G401.6 (cell line): ENCODE results near the gene EML6.
"Not testable (repeated sequence)": the region's sequence is repeated elsewhere in the genome, so short reads cannot be mapped to it uniquely, and the experiment has no call there.

ENCODE experiments used
- FAIRE-seq: peaks from 2 replicates; lab custom pipeline; 2012; peaks lifted over from hg19 to GRCh38; lab: Jason Lieb, UNC

Gene EML6

DNA sequence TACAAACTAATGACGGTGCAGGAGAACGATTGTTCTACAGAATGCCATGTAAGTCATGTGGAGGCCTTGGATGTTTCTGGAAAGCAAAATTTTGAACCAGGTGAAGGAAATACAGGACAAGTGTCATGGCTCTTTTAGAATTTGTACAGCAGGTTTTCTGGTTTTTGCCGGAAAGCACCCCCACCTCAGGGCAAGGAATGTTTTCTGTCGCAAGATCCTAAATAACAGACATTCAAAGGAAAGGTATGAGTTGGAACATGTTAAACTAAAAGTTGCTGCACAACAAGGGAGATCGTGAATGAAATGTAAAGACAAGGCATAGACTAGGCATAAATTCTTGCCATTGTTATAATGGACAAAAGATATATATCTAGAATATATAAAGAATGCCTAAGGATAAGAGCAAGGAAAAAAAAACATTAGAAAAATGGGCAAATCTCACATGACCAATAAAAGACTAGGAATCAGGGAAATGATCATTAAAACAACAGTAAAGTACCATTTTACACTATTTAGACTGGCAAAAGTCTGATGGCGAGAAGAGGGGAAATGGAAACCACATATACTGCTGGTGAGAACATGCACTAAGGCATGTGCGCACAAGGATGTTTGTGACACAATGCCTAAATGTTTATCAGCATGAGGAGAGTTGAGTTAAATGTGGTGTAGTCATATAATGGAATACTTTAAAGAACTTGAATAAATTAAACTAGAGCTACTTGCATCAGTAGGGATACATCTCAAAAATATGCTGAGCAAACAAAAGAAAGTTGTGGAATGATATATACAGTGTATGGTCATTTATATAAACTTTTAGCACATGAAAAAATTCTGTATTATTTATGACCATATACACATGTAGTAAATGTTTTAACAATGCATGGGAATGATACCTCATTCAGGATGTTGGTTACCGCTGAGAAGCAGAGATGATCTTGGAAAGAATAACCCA, 127.0 kb downstream of the EML6 start:
- no peak for FAIRE-seq

DNA sequence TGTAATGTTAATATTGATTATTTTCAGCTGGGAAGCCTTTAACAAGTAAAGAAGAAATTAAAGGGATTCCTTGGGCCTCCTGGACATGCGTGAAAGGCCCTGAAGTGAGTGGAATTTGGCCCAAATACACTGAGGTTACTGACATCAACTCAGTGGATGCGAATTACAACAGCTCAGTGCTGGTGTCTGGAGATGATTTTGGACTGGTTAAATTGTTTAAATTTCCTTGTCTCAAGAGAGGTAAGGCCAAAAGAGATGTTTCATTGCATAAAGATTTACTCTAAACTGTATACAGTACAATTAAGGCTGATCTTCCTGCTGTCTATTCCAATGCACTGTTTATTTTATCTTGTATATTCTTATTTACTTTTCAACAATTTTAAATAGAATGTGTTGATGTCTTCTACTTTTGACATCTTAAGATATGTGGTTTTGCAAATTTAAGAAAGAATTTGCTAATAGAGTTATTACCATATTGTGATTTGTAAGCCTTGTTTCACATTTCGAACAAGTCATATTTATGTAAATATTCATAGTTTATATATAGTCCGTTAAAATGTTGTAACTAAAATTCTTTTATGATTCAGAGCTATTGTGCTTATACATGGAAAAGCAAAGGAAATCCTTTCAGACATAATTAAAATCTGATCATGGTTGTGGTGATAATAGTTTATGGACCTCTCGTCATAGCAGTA, 130.3 kb downstream of the EML6 start:
- peak; percentile 33 for FAIRE-seq

DNA sequence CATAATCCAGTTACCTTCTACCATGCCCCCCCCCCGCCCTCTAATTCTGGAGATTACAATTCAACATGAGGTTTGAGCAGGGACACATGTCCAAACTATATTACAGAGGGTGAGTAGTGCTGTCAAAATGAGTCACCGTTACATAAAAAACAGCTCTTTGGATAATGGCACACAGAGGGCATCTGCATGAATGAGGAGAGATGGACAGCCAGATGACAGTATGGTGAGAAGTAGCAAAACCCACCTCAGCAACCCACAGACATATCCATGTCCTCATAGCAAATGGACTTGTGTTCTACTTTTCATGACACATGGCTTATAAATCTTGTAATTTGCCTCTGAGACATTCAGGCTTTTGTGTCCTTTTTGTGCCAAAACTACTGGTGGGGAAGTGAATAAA, 132.0 kb downstream of the EML6 start:
- FAIRE-seq, result no peak

DNA sequence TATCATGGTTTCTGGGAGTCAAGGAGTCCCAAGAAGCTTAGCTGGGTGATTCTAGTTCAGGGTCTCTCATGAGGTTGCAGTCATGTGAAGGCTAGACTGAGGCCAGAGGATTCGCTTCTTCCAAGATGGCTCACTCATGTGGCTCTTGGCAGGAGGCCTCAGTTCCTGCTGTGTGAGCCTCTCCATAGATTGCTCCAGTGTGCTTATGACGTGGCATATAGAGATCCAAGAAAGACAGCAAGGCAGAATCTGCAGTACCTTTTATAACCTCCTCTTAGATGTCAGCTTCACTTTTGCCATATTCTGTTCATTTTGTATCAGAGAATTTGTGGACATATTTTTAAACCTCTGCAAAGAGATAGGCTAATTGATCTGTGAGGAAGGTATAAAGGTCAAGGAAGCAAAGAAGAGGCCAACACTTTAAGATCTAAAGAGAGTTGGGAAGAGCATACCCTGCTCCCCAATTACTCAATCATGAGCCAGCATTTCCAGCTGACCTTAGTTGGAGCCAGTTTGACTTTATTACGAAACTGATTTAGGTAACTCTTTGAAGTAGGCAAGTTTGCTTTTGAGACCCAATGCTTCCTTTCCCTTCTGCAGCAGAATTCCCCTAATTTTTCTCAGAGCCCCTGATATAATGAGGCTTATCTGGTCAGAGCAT, 134.7 kb downstream of the EML6 start:
- no peak for FAIRE-seq

DNA sequence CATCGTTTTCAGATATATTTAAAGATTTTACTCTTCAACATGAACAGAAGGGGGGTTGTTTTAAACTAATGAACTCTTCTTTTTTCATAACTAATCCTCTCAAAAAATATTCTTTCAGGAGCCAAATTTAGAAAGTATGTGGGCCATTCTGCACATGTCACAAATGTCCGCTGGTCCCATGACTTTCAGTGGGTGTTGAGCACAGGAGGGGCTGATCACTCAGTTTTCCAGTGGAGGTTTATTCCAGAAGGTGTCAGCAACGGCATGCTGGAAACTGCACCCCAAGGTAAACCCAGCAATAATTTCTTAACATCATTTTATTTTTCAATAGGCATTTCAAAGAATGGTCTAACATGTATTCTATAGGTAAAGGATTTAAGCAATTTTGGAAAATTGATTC, 136.0 kb downstream of the EML6 start:
- FAIRE-seq, result no peak

DNA sequence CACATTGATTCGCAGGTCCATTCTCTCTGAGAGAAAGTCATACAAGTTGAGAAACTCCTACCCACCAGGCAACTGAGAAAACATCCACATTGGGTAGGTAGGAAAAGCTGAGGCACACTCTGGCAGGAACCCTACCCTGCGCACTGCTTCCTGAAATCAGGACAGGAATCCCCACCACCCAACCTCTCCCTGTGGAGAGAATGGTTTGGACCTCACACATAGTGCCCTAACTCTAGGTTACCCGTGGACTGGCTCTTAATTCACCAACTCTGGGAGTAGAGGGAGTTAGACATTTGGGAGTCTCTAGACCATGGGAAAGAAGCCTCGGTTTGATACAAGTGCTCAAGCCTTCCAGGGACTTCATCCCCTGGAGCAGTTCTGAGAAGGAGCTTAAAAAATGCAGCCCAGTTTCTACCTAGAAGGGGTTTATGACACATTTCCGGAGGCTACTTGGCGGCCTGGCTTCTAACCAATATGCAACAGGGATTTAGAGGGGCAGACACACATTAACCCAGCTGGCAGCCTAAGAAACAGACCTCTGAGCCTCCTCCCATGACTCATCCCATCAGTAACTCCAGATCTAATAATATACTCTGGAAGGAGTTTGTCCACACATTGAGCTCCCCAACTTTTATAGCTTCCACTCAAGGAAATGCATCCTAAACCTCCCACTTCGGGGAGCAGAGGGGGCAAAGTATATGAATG, 136.7 kb downstream of the EML6 start:
- FAIRE-seq, result no peak

DNA sequence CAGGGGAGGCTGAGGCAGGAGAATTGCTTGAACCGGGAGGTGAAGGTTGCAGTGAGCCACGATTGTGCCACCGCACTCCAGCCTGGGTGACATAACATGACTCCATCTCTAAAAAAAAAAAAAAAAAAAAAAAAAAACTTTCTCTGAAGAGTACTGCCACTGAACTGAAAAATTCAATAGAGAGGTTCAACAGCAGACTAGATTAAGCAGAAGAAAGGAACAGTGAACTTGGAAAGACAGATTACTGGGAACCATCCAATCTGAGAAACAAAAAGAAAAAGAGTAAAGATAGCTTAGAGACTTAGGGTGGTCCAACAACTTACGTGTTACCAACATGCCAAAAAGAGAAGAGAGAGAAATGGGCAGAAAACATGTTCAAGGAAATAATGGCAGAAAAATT, 138.8 kb downstream of the EML6 start:
- FAIRE-seq, result no peak

DNA sequence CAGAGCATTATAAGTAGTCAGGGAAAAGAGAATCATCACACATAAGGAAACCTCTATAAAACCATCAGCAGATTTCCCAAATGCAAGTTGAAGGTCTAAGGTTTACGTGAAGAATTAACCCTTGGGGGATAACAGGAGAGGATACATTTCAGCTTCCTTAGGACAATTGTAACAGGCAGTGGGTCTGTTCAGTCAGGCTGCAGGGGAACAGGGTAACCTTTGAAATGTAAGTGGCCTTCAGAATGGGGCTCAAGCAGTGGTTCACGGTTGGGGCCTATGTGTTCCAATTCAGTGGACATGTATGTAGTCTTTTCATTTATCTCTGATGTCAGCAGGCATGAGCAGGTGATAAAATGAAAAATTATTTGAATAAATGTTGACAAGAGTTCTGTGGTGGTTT, 139.3 kb downstream of the EML6 start:
- no peak for FAIRE-seq

DNA sequence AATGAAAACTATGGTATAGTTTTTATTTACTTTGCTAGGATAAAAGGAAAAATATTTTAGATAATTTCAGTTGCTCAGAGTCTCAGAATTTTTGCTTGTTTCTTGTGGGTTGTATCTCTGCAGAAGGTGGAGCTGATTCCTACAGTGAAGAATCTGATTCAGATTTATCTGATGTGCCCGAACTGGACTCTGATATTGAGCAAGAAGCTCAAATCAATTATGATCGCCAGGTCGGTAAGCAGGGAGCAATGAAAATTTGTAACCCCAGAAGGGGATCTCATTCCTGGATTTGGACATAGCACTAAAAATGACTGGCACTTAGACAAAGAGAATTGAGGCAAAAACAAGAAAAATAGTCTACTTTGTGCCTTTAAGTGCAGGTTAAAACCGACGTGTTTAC, 140.2 kb downstream of the EML6 start:
- no peak for FAIRE-seq

DNA sequence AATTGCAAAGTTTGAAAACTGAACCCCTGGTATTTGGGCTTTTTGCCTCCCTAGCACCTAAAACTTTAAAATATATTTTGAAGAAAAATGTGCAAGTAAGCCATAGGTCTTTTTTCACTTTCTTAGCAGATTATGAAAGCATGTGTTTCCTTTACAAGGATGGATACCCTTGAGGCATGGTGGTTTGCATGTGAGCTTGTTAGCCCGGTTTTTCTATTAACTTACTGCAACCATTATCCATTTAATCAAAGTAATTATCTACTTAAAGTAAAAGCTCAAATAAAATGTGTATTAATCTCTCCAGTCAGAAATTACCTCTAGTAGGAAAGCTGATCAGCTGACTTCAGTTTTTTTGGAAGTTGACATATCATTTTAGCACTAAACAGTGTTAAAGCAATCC, 140.6 kb downstream of the EML6 start:
- no peak for FAIRE-seq

DNA sequence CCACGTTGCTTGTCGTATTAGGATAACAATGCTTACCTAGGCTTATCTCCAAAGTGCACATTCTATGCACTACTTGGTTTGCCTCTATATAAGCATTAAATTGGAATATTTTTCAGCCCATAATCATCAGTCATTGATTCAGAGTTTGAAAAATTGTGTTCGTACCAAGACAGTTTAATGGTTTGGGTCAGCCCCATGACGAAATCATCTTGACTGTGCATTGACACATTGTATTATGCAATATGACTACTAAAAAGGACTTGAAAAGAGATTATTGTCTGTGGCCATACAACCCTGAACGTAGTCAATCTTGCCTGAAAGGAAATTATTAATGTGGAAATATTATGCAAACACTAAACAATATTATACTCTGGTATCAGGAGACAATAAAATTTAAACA, 141.3 kb downstream of the EML6 start:
- no peak for FAIRE-seq

DNA sequence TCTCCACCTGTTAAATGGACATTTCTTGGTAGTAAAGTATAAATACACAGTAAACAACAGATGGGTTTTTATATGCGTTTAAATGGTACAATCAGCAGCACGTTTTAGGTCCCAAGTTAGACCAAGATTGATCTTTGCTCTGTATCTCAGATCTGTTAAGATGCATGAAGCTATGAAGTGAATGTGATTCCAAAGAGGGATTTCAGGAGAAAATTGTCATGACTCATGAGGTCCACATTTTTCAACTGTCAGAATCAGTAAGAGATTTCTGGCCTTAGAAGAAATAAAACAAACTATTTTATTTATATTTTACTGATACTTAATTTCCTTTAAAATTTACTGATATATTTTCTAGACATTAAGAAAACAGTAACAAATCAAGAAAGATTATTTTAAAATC, 142.7 kb downstream of the EML6 start:
- peak; percentile 64 for FAIRE-seq

DNA sequence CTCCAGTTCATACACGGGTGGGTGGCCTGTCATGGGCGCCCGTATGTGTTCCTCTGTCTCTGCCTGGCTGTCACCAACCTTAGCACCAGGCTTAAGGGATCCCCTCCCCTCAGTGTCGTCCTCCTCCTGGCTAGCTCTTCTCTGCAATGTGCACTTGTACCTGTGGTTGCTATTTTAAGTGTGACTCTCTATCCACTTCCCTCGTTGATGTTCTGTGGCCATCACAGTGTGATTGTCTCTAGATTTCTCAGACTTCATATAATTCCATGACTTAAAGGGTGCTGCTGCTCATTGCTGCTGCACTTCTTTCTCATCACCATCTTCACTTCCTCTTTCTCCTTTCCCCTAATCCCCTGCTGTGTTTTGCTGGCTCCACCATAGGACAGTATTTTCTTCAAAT, 143.4 kb downstream of the EML6 start:
- no peak for FAIRE-seq

DNA sequence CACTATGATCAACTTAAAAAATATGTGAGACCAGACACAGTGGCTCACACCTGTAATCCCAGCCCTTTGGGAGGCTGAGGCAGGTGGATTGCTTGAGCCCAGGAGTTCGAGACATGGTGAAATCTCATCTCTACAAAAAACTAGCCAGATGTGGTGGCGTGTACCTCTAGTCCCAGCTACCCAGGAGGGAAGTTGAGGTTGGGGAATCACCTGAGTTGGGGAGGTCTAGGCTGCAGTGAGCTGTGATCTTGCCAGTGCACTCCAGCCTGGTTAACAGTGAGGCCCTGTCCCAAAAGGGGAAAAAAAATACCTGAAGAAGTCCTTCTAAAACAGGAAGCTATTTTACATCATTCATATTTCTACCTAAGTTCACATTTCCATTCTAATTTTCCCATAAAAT, 144.0 kb downstream of the EML6 start:
- FAIRE-seq, result no peak

DNA sequence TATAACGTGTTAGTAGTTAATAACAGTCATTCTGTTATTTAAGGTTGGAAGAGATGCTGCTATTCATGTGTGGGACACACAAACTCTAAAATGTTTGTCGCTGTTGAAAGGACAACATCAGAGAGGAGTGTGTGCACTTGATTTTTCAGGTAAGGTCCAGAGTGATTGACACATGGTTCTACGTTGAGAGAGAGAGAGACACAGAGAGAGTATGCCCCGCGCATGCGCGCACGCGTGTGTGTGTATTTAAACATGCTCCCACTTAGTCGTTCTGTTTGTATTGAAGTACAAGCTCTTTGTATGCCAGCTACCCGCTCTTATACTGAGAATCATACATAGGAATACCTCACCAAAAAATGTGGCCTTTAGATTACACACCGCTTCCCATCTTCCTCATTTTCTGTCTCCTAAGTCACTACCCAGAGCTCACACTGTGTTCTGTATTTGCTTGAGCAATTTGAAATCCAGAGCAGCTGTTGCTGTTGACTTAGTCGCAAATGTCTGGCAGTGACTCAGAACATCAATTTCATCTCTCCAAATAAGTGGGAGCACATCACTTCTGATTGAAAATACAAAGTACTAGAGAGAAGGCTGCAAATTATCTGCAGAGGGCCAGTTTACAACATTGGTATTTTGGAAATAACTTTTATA, 148.1 kb downstream of the EML6 start:
- no peak for FAIRE-seq

DNA sequence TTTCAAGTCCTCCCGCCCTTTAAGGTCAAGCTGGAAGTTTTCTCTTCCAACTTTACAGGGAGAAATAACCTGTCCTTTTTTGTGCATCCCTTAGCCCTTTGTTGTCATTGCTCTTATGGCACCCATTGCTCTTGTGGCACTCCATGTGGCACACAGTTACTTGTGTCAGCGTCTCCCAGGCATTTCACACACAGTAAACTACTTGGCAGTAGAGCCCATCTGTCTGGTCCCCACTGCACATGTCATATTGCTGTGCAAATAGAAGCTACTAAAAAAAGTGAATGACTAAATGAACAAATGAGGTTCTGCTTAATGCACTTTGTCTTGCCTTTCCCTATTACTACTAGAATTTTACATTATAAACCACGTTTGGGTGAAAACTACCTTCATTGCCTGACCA, 149.3 kb downstream of the EML6 start:
- FAIRE-seq, result no peak

DNA sequence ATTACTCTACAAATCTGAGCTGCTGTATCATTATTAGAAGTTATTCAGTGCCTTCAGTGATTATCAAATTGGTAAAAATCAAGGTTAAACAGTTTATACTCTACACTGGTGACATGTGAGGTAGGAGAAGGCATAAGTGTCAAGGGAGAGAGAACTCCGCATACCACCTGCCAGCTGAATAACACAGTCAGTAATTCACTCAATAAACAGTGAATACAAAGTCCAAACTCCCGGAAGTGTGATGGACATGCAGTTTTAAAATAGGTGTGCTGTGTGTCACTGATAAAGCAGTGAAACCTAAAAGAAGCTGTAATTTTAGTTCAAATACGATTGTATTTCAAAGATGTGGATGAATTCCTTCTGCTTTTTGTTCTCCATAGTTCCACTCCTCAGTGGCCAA, 149.8 kb downstream of the EML6 start:
- FAIRE-seq, result not testable (repeated sequence)

DNA sequence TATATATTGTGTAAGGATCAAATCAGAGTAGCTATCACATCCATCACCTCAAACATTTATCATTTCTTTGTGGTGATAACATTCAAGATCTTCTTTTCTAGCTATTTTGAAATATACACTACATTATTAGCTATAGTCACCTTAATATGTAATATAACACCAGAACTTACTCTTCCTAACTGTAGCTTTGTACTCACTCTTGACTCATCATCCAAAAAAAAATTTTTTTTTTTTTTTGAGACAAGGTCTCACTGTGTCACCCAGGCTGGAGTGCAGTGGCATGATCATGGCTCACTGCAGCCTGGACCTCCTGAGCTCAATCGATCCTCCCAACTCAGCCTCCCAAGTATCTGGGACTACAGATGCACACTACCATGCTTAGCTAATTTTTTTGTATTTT, 153.3 kb downstream of the EML6 start:
- no peak for FAIRE-seq

DNA sequence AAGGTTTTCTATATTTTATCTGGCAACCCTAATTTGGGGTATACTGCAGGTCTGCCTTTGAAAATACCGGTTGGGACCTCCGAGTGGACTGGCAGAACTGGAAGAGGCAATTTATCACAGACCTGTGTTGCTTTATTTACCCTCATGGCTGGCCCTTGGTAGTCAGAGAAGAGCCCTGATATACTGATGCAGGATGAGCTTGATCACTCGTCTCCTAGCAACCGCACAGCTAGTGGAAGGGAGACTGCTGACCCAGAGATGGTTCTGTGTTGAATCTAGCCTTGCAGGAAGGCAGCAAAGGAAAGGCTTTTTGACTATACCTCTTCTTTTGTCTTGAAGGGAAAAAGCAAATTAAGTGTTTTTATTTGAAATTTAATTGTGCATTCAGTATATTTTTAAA, 154.7 kb downstream of the EML6 start:
- no peak for FAIRE-seq

DNA sequence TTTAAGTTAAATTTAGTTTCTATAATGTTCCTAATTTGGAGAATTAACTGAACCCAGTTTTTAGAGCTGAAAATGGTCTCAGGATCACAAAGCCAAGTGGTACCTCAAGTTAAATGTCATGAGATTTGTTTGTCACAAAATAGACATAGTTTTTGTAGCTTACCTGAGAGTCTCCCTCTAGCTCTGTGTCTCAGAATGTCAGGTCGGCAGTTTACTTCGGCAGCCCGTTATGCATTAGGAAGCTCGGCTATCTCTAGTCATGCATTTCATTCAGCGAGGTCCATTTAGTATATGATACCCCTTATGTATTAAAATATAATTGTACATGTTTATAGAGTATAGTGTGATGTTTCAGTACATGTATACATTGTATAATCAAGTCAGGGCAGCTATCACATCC, 155.6 kb downstream of the EML6 start:
- no peak for FAIRE-seq

DNA sequence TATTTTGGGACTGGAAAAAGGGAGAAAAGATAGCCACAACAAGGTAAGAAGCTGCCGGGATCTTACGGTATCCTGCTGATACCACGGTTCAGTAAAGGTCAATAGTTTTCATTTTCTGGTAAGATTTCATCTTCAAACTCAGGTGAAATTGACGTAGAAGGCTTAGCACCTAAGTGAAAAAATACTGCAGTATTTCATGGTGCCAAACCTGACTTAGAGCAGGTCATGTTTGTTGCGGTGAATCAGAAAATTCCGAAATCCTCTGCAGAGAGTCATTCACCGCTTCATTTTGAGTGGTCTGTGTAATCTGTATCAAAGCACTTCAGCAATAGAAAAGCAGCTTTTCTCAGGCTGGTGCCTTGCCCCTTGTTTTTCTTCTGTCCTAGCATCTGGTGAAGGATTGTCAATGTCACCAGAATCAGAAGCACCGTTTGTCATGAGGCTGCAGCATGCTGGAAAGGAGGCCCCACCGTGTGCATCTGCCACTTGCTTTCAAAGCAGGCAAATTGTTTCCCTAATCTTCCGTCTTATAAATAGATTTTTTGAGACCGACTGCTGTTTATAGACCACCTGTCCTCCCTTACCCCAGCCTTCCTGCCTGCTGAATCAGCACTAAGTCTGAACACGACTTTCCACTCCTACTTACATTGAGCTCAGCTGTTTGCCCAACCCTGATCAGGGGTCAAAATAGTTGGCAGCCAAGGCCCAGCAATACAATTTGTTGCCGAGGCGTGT, 156.3 kb downstream of the EML6 start:
- FAIRE-seq, result no peak
